ENCODE measurements around the gene CD59.

Gene CD59, protein sequence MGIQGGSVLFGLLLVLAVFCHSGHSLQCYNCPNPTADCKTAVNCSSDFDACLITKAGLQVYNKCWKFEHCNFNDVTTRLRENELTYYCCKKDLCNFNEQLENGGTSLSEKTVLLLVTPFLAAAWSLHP

DNA sequence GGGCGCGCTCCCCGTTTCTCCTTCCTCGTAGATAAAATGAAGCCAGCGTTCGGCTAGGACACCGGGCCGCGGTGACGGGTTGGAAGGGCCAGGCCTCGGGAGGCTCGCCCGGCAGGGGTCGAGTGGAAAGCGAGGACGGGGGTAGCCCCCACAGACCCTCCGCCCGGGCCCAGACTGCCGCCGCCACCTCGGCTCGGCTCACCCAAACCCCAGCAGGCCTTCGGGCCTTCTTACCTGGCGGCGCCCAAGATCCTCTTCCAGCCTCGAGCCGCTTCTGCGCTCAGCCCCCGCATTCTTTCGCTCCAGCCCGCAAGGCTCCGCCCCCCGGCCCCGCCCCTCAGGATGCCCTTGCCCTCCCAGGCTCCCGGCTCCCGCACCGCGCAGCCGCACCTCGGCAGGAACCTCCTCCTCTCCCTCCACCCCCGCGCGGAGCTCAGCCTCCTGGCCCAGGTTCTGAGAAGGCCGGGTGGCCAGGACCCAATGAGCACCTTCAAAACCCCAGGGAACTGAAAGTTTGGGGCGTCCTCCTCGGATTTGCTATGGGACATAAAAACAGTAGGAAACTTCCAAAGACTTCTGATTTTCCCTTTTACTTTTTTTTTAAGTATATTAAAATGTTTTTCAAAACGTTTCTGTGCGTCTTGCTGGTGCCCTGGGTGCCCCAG lies at the start of gene CD59:
TSS of gene CD59 (minus strand) at position 276 of the 665 bp plus-strand sequence. CDS start 13,978 bp downstream, outside the sequence.
- DNase-seq: peak; percentile 92

DNA sequence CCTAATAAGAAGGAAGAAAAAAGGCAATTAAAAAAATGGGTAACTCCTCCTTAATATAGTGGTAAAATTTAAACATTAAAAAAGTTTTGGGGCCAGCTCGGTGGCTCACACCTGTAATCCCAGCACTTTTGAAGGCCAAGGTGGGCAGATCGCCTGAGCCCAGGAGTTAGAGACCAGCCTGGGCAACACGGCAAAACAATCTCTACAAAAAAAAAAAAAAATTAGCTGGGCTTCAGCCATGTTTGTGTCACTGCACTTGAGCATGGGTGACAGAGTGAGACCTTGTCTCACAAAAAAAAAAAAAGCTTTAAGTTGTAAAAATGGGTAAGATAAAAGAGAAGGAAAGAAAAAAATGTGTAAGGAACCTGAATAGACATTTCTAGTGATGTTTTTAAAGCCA lies 49.4 kb upstream of the CD59 start:
- DNase-seq: no peak

DNA sequence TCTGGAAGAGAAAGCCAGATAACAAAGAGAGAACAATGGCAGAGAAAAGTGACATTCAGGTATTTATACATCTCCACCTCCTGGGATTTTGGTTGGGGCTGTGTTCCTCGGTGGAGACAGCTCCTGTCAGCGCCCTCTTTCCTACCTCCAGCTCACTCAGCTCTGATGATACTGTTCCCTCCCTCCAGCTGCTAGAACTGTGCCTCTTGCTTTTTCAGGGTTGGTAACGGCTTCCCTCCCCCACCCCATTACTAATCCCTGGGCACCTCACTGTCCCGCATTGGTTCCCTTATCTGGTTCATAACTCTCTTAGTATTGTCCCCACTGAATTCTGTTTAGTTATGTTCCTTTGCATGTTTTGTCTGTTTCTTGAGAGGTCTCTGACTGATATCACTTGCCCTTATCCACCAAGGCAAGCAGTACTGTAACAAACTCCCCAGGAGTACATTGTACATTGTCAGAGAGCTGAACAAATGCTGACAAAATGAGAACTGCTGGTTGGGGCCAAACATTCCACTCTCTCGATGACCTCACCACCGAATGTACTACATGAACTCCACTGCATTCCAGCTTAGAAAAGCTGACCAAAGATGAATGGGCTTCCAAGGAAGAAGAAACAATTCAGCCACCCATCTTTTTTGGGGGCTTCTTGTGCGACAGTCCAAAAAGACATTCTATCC lies 43.8 kb upstream of the CD59 start:
- DNase-seq: no peak

GRCh38 chr11:33778675-33779074 lies 42.5 kb upstream of the CD59 start:
- DNase-seq: peak; percentile 75

DNA sequence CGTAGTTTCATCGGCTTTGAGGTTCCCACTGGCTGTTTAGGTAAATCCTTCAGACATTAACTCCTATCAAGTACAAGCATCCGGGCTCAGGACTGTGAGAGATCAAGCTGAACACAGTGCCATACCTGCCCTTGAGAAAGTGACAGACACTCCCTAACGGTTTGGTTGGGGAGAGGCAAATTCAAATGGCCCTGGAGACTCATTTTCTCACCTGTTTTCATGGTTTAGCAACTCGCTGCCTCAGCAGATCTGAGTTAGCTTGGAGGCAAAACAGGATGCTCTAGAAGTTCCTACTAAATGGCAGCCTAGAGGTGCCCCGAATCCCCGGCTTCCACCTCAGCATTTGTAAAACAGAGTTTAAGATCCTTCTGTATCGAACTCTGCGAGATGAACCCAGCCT lies 41.7 kb upstream of the CD59 start:
- DNase-seq: peak; percentile 20

DNA sequence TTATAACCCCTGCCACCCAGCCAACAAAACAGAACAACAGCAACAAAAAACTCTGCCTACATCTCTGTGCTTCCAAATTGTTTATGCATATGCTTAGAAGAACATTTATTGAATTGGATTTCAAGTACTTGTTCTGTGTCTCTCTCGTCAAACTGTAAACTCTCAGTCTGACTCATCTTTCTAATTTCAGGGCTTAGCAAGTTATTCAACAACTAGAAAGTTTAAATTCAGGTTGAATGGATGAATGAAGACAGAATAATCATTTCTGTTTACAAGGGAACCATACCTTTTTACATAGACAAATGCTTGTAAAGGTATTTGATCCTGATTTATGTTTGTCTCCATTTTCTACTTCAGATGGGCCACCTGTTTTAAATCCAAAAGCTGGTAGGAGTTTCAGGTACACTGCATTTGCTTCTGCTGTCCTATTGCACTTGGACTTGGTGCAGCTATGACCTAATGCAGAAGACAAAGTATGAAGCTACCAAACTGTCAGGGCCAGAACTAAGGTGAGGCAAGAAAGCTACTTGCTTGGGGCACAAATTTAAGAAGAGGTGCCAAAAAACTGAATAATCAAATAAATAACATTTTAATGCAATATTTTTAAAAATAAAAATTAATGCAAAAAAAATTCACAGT lies 39.7 kb upstream of the CD59 start:
- no peak for DNase-seq

DNA sequence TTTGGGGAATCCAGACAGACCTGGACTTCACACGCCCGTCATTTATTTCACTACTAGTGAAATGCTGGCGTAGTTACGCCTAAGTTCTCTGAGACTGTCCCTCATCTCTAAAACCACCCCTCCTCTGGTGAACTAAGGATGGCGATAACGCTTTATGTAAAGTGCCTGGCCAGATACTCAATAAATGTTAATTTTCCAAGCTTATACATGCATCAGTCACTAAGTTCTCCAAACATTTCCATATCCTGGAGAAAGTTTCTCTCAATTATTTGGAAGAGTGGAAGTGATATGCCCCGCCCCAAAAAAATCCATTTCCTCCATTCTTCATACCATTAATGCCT lies 39.2 kb upstream of the CD59 start:
- DNase-seq: no peak

- peak; percentile 36 for DNase-seq
Observed at GRCh38 chr11:33774736-33775466, 38.7 kb upstream of the CD59 start.

GRCh38 chr11:33773987-33774735 lies 37.9 kb upstream of the CD59 start, which contains the start of gene FBXO3:
Gene FBXO3 (minus strand): TSS chr11:33774520. CDS start chr11:33774497, 23 bp downstream.
- peak; percentile 93 for DNase-seq

DNA sequence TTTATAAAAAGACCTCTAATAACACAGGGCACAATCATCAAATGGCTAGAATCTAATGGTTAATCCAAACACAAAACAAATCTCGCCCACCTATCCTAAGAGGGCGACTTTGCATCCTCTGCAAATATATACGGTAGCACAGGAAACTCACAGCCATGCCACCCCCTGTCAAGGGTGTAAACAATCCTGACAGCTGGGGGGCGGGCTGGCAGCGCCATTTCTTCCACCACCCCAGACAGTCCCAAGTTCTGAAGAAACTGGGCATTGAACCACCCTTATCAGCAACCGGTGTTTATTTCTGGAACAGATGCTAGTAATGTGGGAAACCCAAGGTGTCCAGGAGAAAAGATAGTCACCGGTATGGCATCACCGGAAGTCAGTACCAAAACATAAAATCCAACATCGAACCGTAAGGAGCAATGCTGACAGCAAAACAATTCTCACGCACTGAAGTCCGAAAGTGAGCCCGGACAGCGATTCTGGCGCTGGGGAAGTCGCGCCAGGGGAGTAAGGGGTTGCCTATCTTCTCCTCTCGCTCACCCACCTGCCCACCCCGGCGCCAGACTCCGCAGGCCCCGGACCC lies 37.3 kb upstream of the CD59 start:
- peak; percentile 20 for DNase-seq

- no peak for DNase-seq
Observed at GRCh38 chr11:33772870-33773269, 36.6 kb upstream of the CD59 start.

DNA sequence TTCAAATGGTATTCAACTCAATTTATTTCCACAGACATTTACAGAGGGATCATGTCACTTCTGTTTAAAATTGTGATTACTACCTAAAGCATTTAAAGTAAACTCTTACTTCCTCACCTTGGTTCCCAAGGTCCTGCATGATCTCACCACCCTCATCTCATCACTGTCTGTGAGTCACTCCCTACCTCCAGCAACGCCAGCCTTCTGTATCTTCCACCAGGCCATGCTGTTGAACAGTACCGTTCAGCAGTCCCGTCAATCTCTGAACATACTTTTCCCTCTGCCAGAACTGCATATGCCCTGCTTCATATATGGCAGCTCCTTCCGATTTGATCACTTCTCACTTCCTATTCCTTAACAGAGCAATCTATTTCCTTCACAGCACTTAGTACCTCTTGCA lies 36.1 kb upstream of the CD59 start:
- no peak for DNase-seq

GRCh38 chr11:33770236-33770635 lies 34.0 kb upstream of the CD59 start:
- no peak for DNase-seq

- DNase-seq: peak; percentile 49
Observed at GRCh38 chr11:33769542-33769941, 33.3 kb upstream of the CD59 start.

DNA sequence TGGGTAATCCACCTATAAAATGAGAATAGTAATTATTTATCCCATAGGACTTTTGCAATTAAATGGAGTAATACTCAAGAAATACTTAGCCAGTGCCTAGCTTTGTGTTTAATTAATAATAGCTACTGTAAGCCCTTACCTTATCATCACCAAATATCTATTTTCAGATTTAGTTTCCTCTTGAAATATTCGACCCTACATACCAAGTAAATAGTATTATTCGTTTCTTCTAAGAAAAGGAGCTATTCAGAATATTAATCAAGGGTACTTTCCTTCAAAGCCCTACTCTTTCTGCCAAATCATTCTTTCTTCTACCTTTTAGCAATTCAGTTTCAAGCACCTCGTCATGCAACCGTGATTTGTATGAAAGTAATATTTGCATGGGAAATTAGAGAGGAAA lies 31.4 kb upstream of the CD59 start:
- DNase-seq: no peak

DNA sequence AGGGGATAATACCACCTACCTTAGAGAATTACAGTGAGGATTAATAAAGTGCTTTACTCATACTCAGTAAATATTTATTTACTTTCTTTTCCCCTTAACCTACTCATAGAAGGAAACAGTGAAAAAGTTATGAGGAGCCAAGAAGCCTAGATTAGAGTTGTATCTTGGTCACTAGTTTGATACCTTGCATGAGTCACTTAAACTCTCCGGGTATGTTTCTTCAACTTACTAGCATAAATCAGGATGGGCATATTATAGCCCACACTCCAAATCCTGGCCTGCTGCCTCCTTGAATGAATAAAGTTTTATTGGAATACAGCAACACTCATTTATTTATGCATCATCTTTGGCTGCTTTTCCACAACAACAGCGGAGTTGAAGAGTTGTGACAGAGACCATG lies 29.9 kb upstream of the CD59 start:
- DNase-seq: no peak

DNA sequence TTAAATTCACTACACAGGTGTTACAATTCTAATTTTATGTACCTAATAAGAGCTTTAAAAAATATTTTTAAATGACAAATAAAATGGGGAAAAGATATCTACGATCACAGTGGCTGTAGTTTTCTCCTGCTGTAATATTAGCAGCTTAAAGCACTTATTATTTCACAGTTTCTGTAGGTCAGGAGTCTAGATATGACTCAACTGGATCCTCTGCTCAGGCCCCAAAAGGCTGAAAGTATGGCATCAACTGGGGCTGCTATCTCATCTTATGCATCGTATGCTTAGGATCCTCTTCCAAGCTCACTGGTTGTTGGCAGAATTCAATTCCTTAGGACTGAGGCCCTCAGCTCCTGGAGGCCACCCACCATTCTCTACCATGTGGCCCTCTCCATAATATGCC lies 25.2 kb upstream of the CD59 start:
- no peak for DNase-seq

GRCh38 chr11:33753304-33753967 lies 17.2 kb upstream of the CD59 start:
- DNase-seq: no peak

DNA sequence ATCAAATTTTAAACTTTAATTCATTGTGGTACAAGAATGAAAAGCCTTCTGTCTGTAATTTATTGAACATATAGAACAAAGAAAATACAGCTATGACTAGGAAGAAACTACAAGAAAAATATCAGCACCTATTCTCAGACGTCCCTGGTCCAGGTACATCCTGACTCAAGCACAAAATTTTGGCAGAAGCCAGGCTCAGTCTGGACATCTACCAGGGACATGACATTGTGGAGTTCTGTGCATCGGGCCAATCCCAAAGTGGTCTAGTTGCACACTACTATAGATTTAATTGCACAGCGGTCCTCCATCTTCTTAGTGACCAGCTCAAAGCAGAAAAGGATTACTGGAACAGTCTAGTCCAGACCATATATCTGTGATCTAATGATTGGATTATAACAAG lies 15.7 kb upstream of the CD59 start:
- no peak for DNase-seq

DNA sequence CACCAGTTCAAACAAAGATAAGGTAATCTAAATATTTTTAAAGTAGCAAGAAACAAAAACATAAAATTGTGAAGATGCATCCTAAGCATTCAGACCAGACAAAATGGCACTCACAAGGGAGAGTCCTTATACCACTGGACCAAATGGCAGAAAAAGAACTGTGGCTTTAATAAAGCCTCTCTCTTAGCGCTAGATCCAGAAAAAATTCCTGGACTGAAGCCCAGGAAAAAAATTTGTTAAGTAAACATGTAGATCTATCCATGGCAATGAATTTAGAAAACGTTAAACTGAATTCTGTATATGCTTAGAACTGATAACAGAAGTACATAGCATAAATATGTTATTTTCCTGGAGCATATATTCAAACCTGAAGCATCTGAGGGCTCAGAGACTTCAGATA lies 11.8 kb upstream of the CD59 start:
- DNase-seq: no peak

GRCh38 chr11:33743291-33743690 lies 7.1 kb upstream of the CD59 start:
- no peak for DNase-seq

Measured in NCI-H82 (cell line).